Uterus (tissue), 4 donors: Measurements from ENCODE around the gene HES4. TPM values are rescaled to one million over a fixed set of nuclear protein-coding genes. Genes with fewer than 3 reads are reported as not detected.

Experiments used
- DNase-seq, 2 donors: peaks; one replicate each; pipeline ENCODE4 v3.0.0-alpha.2; 2019 to 2020
- H3K27ac ChIP-seq, 2 donors: fragments of 200-600 bp; sonication (generic); 1 replicate in 1 of 2; 2 replicates in 1 of 2; pipeline ENCODE4 v1.5.1; 2016 to 2018
- H3K27me3 ChIP-seq, 2 donors: fragments of 200-600 bp; sonication (generic); one replicate each; pipeline ENCODE4 v1.5.1; 2018 to 2019; ENCODE audit warnings: control low read depth in 1 of 2
- H3K36me3 ChIP-seq, 2 donors: fragments of 200-600 bp; sonication (generic); one replicate each; pipeline ENCODE4 v1.5.1; 2019; ENCODE audit warnings: control low read depth in 1 of 2
- H3K4me1 ChIP-seq, 2 donors: fragments of 200-600 bp; sonication (generic); one replicate each; pipeline ENCODE4 v1.5.1; 2018 to 2019; ENCODE audit warnings: control low read depth in 1 of 2
- H3K4me3 ChIP-seq, 2 donors: fragments of 200-600 bp; sonication (generic); 1 replicate in 1 of 2; 2 replicates in 1 of 2; pipeline ENCODE4 v1.5.1; 2018 to 2019; ENCODE audit warnings: mild to moderate bottlenecking in 1 of 2
- H3K9me3 ChIP-seq, 2 donors: fragments of 200-600 bp; sonication (generic); one replicate each; pipeline ENCODE4 v1.5.1; 2019; ENCODE audit warnings: control low read depth in 1 of 2
- POLR2A ChIP-seq, 2 donors: fragments of 450-650 bp; IDR thresholded peaks; one replicate each; pipeline ENCODE4 v1.6.1; 2016; ENCODE audit warnings: antibody characterized with exemption in 2 of 2, mild to moderate bottlenecking in 1 of 2, moderate library complexity in 1 of 2
- intact Hi-C: fragments of 100-400 bp; cut with DNase I; formaldehyde crosslinking; loops from one replicate; pipeline ENCODE4 v1.15.1; 2023; ENCODE audit warnings: low total_unique reads
- total RNA-seq, 4 donors: library from RNA; depleted of rRNA in 3 of 4; stranded (reverse); fragments of >200 nt in 3 of 4; gene quantifications; one replicate each; pipeline versions ENCODE4 v1.1.0 to v1.2.4, GENCODE V29; 2014 to 2023
- TF ChIP-seq, protein P1 (sequence below), 4 experiments: fragments of 200-600 bp in 2 of 4; fragments of 450-650 bp in 2 of 4; sonication (generic) in 2 of 4; IDR thresholded peaks; one replicate each; pipeline ENCODE4 v1.5.1; 2016 to 2019; ENCODE audit warnings: antibody characterized with exemption in 4 of 4, mild to moderate bottlenecking in 2 of 4, moderate library complexity in 1 of 4
- donor health status: DM: yes; HTN: yes; CAD: no.

The HES4 gene
- total RNA-seq, 4 donors from 2014 or later, result 19.6 to 41.0 (median 36.3) TPM

DNA sequence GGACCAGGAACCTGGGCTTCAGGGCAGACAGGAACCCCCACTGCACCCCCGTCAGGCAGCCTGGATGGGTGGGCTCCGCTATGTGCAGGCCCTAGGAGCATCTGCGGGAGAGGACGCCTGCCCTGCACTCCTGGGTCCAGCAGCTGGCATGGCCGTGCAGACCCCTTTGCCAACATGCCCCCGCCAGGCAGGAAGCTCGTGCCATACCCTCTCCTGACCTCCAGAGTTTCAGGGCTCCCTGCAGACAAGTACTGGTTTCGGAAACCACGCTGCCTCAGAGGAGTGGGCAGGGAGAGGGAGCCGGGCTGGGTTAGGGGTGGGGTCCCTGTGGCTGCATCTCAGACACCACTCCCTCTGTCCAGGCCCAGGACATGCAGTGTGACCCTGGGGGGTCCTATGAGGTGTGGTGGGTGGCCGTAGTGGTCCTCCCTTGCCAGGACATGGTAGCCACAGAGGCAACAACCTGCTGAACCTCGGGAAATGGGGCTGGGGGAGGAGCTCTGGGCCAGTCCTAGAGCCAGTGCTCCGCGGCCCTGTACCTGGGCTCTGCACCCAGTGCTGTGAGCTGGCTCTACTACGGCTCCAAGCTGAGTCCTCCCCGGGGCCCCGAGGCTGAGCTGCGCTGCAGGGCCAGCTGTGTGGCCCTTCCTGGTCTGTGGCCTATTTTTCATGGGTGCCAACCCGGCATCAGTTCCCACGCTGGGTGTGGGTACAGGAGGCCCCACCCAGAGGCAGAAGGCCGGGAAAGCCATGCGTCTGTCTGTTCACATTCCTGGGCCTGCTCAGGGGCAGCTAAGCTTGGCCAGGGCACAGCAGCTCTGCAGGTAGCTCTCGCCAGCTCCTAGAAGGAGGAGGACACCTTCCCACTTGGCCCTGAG lies 32.2 kb downstream of the HES4 start:
- no peak for DNase-seq
- Histone ChIP-seq H3K4me3 (no peak overlapping the region), H3K27me3 (peaks cover 10 to 19% of the 10 kb centered on the region in 2 donors), H3K4me1 (peaks cover 0 to 7% of the 10 kb centered on the region in 2 donors), H3K9me3 (no peaks in the 10 kb centered on the region), H3K27ac (no peak overlapping the region), H3K36me3 (no peaks in the 10 kb centered on the region)
- TF ChIP-seq, protein P1, sequence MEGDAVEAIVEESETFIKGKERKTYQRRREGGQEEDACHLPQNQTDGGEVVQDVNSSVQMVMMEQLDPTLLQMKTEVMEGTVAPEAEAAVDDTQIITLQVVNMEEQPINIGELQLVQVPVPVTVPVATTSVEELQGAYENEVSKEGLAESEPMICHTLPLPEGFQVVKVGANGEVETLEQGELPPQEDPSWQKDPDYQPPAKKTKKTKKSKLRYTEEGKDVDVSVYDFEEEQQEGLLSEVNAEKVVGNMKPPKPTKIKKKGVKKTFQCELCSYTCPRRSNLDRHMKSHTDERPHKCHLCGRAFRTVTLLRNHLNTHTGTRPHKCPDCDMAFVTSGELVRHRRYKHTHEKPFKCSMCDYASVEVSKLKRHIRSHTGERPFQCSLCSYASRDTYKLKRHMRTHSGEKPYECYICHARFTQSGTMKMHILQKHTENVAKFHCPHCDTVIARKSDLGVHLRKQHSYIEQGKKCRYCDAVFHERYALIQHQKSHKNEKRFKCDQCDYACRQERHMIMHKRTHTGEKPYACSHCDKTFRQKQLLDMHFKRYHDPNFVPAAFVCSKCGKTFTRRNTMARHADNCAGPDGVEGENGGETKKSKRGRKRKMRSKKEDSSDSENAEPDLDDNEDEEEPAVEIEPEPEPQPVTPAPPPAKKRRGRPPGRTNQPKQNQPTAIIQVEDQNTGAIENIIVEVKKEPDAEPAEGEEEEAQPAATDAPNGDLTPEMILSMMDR (IDR thresholded peaks at IDR 0.05), result no peak
- no peak for TF ChIP-seq POLR2A (IDR thresholded peaks at IDR 0.05)
- intact Hi-C loops, result no loop called here

GRCh38 chr1:966704-967300 lies 33.1 kb downstream of the HES4 start:
- intact Hi-C loops, result no loop called here
- H3K27me3 ChIP-seq, result peaks cover 10 to 15% of the 10 kb centered on the region in 2 donors
- no peaks in the 10 kb centered on the region for H3K36me3 ChIP-seq
- peak overlapping the region; percentile 38 to 45 for H3K4me3 ChIP-seq
- peaks cover 0 to 7% of the 10 kb centered on the region in 2 donors for H3K4me1 ChIP-seq
- peak overlapping the region in 1 of 2 donors; percentile 8 for H3K27ac ChIP-seq
- DNase-seq, result peak; percentile 45 to 66
- no peak for TF ChIP-seq POLR2A (IDR thresholded peaks at IDR 0.05)
- TF ChIP-seq, protein P1 (IDR thresholded peaks at IDR 0.05), result no peak
- H3K9me3 ChIP-seq, result no peaks in the 10 kb centered on the region

- DNase-seq, result no peak
- peaks cover 9 to 10% of the 10 kb centered on the region in 2 donors for H3K27me3 ChIP-seq
- peaks cover 0 to 7% of the 10 kb centered on the region in 2 donors for H3K4me1 ChIP-seq
- H3K9me3 ChIP-seq, result no peaks in the 10 kb centered on the region
- no peaks in the 10 kb centered on the region for H3K36me3 ChIP-seq
- TF ChIP-seq POLR2A (IDR thresholded peaks at IDR 0.05), result no peak
- TF ChIP-seq, protein P1 (IDR thresholded peaks at IDR 0.05), result no peak
- intact Hi-C loops, result no loop called here
- H3K27ac ChIP-seq, result peak within 1 kb of the TSS in 1 of 2 donors; percentile 8
- H3K4me3 ChIP-seq, result peak within 1 kb of the TSS; percentile 38 to 45
Measured at GRCh38 chr1:966135-966703, 33.7 kb downstream of the HES4 start, which contains the start of gene PLEKHN1. PLEKHN1 (plus strand) TSS chr1:966482; CDS start chr1:966532, 50 bp downstream.

DNA sequence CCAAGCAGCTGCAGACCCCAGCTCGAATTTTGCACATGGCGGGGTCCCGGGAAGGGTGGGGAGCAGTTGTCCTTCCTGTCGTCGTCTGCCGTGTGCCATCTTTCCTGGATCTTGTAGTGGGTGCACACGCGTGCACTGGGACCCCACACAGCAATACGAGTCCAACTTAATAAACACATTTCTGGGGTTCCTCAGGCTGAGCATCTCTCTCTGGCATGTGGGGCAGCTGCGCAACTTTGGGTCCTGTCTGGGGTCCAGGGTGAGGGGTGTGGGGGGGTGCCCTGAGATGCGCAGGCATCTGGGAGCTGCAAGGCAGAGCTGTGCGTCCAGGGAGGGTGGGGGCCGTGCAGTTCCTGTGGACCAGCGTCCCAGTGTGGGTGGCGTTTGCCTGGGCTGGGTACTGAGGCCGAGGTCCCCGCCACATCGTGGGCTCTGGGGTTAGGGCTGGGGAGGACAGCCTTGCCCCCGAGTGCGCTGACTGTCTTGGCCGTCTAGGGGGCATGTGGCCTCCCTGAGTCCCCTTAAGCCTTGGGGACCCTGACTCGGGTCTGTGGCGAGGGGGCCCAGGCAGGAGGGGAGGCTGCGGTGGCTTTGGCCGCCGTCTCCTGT lies 34.3 kb downstream of the HES4 start:
- TF ChIP-seq, protein P1 (IDR thresholded peaks at IDR 0.05), result no peak
- TF ChIP-seq POLR2A (IDR thresholded peaks at IDR 0.05), result no peak
- Histone ChIP-seq H3K4me3 (no peak overlapping the region), H3K9me3 (no peaks in the 10 kb centered on the region), H3K27me3 (peaks cover 3 to 4% of the 10 kb centered on the region in 2 donors), H3K27ac (no peak overlapping the region), H3K36me3 (no peaks in the 10 kb centered on the region), H3K4me1 (peaks cover 0 to 7% of the 10 kb centered on the region in 2 donors)
- intact Hi-C loops, result no loop called here
- DNase-seq, result no peak
